Globus pallidus (tissue), 1 donor: ENCODE data around the gene KNG1.

ENCODE experiments used
- DNase-seq: peaks from one replicate; pipeline ENCODE4 v3.0.0-alpha.2; 2015; ENCODE audit warnings: low spot score

The KNG1 gene

GRCh38 chr3:186772701-186773417, 55.7 kb downstream of the KNG1 start:
- DNase-seq: peak; percentile 64

GRCh38 chr3:186775999-186776398, 58.8 kb downstream of the KNG1 start:
- no peak for DNase-seq

- DNase-seq: no peak
These were observed 62.0 kb downstream of the KNG1 start for GRCh38 chr3:186779204-186779603.

- DNase-seq: no peak
These were observed 65.4 kb downstream of the KNG1 start for GRCh38 chr3:186782542-186783057.

GRCh38 chr3:186783058-186783730, 66.0 kb downstream of the KNG1 start, which contains the start of gene EIF4A2:
Gene EIF4A2 (plus strand): TSS chr3:186783577. CDS start chr3:186783611, 34 bp downstream.
- peak; percentile 87 for DNase-seq

GRCh38 chr3:186783731-186784515, 66.8 kb downstream of the KNG1 start:
- peak; percentile 76 for DNase-seq

- no peak for DNase-seq
These were observed 67.8 kb downstream of the KNG1 start for GRCh38 chr3:186784820-186785494.

- no peak for DNase-seq
These were observed 68.4 kb downstream of the KNG1 start for GRCh38 chr3:186785495-186786018.

- DNase-seq: no peak
These were observed 69.8 kb downstream of the KNG1 start for GRCh38 chr3:186786922-186787321.

GRCh38 chr3:186787642-186788481, 70.7 kb downstream of the KNG1 start:
- no peak for DNase-seq

GRCh38 chr3:186788482-186789370, 71.6 kb downstream of the KNG1 start:
- no peak for DNase-seq

GRCh38 chr3:186789554-186790260, 72.5 kb downstream of the KNG1 start:
- DNase-seq: no peak

- no peak for DNase-seq
These were observed 73.3 kb downstream of the KNG1 start for GRCh38 chr3:186790261-186790981.
